A549 (cell line): Measurements from ENCODE around the gene TOX4.

Experiments used
- CHD2 ChIP-seq: fragments of 150-350 bp; IDR thresholded peaks from 2 replicates; pipeline ENCODE4 v1.6.1; 2014; ENCODE audit warnings: low read length; ENCODE audit not compliant: partially characterized antibody
- CHD4 ChIP-seq: fragments of 200-600 bp; sonication (generic); IDR thresholded peaks from 2 replicates; pipeline ENCODE4 v1.6.1; 2016; ENCODE audit warnings: antibody characterized with exemption, mild to moderate bottlenecking, borderline replicate concordance
- CTCF ChIP-seq: fragments of >200 bp; sonication (Bioruptor Twin); formaldehyde crosslinking; IDR thresholded peaks from 3 replicates; pipeline ENCODE4 v1.5.1; 2016
- E2F6 ChIP-seq: IDR thresholded peaks from 2 replicates; pipeline ENCODE4 v1.6.1; 2012; ENCODE audit warnings: low read depth, borderline replicate concordance
- HOXA7 ChIP-seq: fragments of 250-450 bp; sonication (Bioruptor Pico); IDR thresholded peaks from 2 replicates; pipeline ENCODE4 v1.5.0; 2020; ENCODE audit warnings: mild to moderate bottlenecking, moderate library complexity
- REST ChIP-seq: fragments of 200-600 bp; sonication (generic); IDR thresholded peaks from 2 replicates; pipeline ENCODE4 v1.6.1; 2016; ENCODE audit warnings: antibody characterized with exemption, mild to moderate bottlenecking, moderate library complexity

GRCh38 chr14:21467616-21468015 lies 9.4 kb upstream of the TOX4 start:
- TF ChIP-seq CTCF (no peak), E2F6 (no peak), CHD2 (no peak), REST (no peak), CHD4 (no peak), HOXA7 (no peak)
